NCI-H1092 treated with DMSO at 0.1 percent for 48 hours (cell line): ENCODE measurements around the gene PGM5.
"Not testable (repeated sequence)": the region's sequence is repeated elsewhere in the genome, so short reads cannot be mapped to it uniquely, and the experiment has no call there.

Experiments used
- DNase-seq: peaks from one replicate; lab custom pipeline; 2025; lab: John Stamatoyannopoulos, UW

The PGM5 gene

GRCh38 chr9:68377723-68378122, 21.3 kb downstream of the PGM5 start:
- not testable (repeated sequence) for DNase-seq

GRCh38 chr9:68383894-68384293, 27.5 kb downstream of the PGM5 start:
- not testable (repeated sequence) for DNase-seq

- not testable (repeated sequence) for DNase-seq
These were observed 33.1 kb downstream of the PGM5 start for GRCh38 chr9:68389558-68389957.

DNA sequence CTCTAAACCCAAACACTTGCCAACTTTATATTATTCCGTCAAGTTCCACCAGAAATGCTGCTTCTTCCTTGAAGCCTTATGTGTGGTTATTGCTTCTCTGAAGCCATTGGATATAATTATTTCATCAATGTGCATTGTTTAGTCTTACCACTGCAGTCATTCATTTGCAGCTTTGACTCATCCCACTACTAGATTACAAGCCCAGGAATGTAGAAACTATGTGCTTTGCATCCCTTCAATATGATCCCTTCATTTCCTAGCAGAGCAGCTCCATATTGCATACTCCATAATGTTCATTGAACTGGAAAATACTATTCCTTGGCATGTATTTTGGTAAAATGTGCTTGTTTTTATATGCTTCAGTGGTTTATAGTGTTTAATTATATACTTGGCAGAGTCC, 34.3 kb downstream of the PGM5 start:
- DNase-seq, result not testable (repeated sequence)

- DNase-seq, result not testable (repeated sequence)
These were observed 40.1 kb downstream of the PGM5 start for GRCh38 chr9:68396411-68397094.

DNA sequence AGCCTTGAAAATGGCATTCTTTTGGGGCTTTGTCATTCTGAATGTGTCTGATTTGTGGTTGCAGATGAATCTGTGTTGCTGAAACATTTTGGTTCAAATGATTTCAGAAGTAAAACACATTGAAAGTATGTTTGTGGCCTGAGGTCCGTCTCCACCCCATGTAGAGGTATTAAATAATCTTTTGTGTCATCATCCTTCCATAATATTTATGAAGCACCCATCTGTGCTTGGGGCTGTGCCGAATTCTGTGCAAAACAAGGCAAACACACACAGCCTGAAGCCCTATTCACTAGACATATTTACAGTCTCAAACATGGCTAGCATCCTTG, 40.6 kb downstream of the PGM5 start:
- not testable (repeated sequence) for DNase-seq

GRCh38 chr9:68397796-68398195, 41.4 kb downstream of the PGM5 start:
- DNase-seq, result not testable (repeated sequence)

DNA sequence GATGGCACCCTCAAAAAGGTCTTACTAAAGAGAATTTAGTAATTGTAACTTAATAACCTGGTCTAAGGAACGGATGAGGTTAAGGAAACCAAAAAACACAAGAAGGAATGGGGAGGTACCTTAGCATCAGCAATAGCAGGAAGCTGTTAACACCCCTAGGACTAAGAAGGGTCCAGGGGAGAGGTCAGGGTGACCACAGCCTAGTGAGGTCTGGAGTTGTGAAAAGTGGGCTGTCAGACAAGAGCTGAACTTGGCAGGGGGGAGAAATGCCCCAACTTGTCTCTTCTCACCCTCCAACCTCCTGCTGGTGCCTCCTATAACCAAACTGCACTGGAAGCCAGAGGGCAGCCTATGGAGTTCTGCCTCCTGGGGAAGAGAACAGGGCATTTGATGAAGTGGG, 41.9 kb downstream of the PGM5 start:
- not testable (repeated sequence) for DNase-seq

- not testable (repeated sequence) for DNase-seq
These were observed 48.2 kb downstream of the PGM5 start for GRCh38 chr9:68404421-68405185.

DNA sequence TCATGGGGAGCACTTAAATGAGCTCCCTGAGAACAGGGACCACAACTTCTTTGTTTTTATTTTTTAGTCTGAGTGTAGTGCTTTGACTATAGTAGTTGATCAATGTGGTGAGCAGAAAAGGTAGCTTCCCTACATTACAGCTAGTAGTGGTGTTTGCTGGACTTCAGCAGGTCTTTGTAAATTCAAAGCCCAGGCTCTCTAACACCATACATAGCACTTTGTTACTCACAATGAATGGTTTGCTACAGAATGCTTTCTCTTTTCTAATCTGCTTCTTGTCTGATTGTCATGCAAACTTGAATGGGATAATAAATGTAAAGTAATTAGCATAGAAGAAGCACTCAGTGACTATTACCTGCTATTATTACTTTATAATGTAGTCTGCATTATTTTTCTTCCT, 55.5 kb downstream of the PGM5 start:
- not testable (repeated sequence) for DNase-seq

GRCh38 chr9:68412754-68413153, 56.3 kb downstream of the PGM5 start:
- not testable (repeated sequence) for DNase-seq

DNA sequence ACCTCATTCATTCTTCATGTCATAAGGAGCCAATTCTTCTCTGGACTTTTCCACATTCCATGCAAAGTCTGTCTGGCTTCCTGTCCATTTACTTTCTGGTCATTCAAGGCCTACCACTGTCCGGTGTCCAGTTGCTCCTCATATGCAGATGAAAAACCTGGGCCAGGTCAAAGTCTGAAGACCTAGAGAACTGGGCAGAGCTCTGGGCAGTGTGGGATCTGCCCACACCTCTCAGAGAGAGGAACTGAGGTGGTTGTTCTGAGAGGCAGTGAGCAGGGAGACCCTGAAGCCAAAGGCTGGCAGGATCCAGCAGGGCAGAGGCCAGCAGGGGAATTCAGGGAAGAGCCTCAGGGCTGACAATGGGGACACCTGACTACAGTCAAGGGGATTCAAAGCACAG, 58.7 kb downstream of the PGM5 start:
- not testable (repeated sequence) for DNase-seq

GRCh38 chr9:68416936-68417564, 60.6 kb downstream of the PGM5 start:
- DNase-seq, result no peak

- DNase-seq, result no peak
These were observed 61.4 kb downstream of the PGM5 start for GRCh38 chr9:68417762-68418161.

DNA sequence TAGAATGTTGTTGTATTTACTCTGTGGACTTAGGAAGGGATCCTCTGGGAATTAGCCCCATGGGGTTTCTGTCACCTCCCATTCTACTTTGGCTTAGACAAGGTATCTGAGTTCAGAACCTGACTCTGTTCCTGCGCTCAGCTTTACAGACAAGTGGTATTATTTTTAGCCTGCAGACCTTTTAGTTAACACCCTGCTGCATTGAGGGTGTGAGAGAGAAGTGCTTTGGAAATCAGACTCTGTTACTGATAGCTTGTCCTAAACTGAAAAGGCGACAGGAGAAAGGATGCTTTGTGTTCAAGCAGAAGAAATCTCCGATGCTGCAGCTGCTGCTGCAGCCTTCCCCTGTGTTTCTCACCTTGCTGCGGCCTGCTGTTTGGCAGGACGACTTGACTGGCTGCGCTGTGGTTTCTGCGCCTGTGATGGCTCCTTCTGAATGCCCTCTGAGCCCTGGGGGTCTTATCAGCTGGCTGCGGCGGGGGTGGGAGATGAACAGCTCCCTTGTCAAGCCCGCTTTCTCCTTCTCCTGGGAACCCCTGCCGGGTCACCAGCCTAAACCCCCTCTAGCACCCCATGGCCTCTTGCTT, 61.9 kb downstream of the PGM5 start:
- DNase-seq, result no peak

DNA sequence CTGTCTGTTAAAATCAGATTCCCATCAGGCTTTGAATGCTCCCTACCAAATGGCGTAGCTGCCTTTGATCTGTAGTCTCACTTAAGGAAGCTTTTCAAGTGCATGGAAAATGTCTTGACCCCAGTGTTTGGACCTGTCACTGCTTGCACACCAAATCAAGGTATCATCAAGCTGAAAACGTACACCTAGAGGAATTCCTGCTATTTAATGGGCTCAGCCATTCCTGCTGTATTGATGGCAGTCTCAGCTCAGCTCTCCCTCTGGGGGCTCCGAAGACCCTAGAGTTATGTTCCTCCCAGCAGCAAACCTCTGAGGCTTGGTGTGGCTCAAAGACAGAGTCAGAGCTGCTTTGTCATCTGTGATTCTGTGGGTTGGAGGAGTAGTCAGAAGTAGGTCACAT, 63.5 kb downstream of the PGM5 start:
- DNase-seq, result no peak

- DNase-seq, result no peak
These were observed 70.3 kb downstream of the PGM5 start for GRCh38 chr9:68426755-68427154.

GRCh38 chr9:68427216-68427977, 71.0 kb downstream of the PGM5 start:
- no peak for DNase-seq

GRCh38 chr9:68428481-68428880, 72.1 kb downstream of the PGM5 start:
- no peak for DNase-seq

- DNase-seq, result no peak
These were observed 73.2 kb downstream of the PGM5 start for GRCh38 chr9:68429631-68430030.

- DNase-seq, result no peak
These were observed 74.9 kb downstream of the PGM5 start for GRCh38 chr9:68431307-68431706.

GRCh38 chr9:68433531-68434110, 77.2 kb downstream of the PGM5 start:
- DNase-seq, result no peak
